Loucy (cell line): ENCODE data around the gene ATXN2L.
A peak's percentile ranks its signal among the peaks of the same experiment; 100 is the strongest.

ENCODE experiments used
- H2AFZ ChIP-seq: fragments of 200-600 bp; sonication (generic); 2 replicates; pipeline ENCODE4 v1.6.0; 2016; ENCODE audit warnings: antibody characterized with exemption, mild to moderate bottlenecking, low read length, moderate library complexity
- H3F3A ChIP-seq: fragments of 200-600 bp; 2 replicates; pipeline ENCODE4 v1.6.0; 2016; ENCODE audit warnings: antibody characterized with exemption, low read depth, mild to moderate bottlenecking
- H3K27me3 ChIP-seq: fragments of 200-600 bp; sonication (generic); 2 replicates; pipeline ENCODE4 v1.6.1; 2014; ENCODE audit warnings: low read length, mild to moderate bottlenecking; ENCODE audit not compliant: insufficient read depth, poor library complexity, severe bottlenecking
- H3K36me3 ChIP-seq: fragments of 200-600 bp; sonication (generic); 2 replicates; pipeline ENCODE4 v1.6.1; 2016; ENCODE audit warnings: low read length; ENCODE audit not compliant: insufficient read depth
- H3K4me1 ChIP-seq: fragments of 200-600 bp; sonication (generic); 2 replicates; pipeline ENCODE4 v1.5.1; 2014; ENCODE audit warnings: low read length, mild to moderate bottlenecking; ENCODE audit not compliant: insufficient read depth, poor library complexity, severe bottlenecking
- H3K4me2 ChIP-seq: fragments of 200-600 bp; sonication (generic); 2 replicates; pipeline ENCODE4 v1.6.0; 2014; ENCODE audit warnings: antibody characterized with exemption, low read length, low read depth, mild to moderate bottlenecking; ENCODE audit not compliant: poor library complexity, severe bottlenecking
- H3K4me3 ChIP-seq: fragments of 200-600 bp; sonication (generic); 2 replicates; pipeline ENCODE4 v1.5.1; 2014; ENCODE audit warnings: low read length, mild to moderate bottlenecking, mixed read lengths; ENCODE audit not compliant: poor library complexity, severe bottlenecking
- H3K79me2 ChIP-seq: fragments of 200-600 bp; sonication (generic); 2 replicates; pipeline ENCODE4 v1.6.1; 2014; ENCODE audit warnings: low read length; ENCODE audit not compliant: insufficient read depth
- H3K9ac ChIP-seq: fragments of 200-600 bp; sonication (generic); 2 replicates; pipeline ENCODE4 v1.6.0; 2014; ENCODE audit warnings: mild to moderate bottlenecking, low read depth, low read length, moderate library complexity; ENCODE audit not compliant: poor library complexity, severe bottlenecking
- H3K9me2 ChIP-seq: fragments of 200-600 bp; sonication (generic); replicated peaks from 2 replicates; pipeline ENCODE4 v1.6.1; 2016; ENCODE audit warnings: low read depth, low read length, mixed read lengths
- H3K9me3 ChIP-seq: fragments of 200-600 bp; sonication (generic); 2 replicates; pipeline ENCODE4 v1.6.1; 2014; ENCODE audit warnings: mild to moderate bottlenecking, antibody characterized with exemption, low read length, low read depth; ENCODE audit not compliant: insufficient read depth
- H4K20me1 ChIP-seq: fragments of 200-600 bp; sonication (generic); 2 replicates; pipeline ENCODE4 v1.6.0; 2014; ENCODE audit warnings: antibody characterized with exemption, low read length, mild to moderate bottlenecking; ENCODE audit not compliant: insufficient read depth, poor library complexity, severe bottlenecking
- EZH2phosphoT487 ChIP-seq: fragments of 200-600 bp; IDR thresholded peaks from 2 replicates; pipeline ENCODE4 v1.6.1; 2018; ENCODE audit warnings: antibody characterized with exemption, mild to moderate bottlenecking, moderate library complexity, borderline replicate concordance
- TF ChIP-seq, protein P1 (sequence below): fragments of 200-600 bp; sonication (generic); conservative IDR thresholded peaks from 2 replicates; pipeline ENCODE4 v1.5.1; 2014; ENCODE audit warnings: mild to moderate bottlenecking, antibody characterized with exemption, low read length

ATXN2L gene

DNA sequence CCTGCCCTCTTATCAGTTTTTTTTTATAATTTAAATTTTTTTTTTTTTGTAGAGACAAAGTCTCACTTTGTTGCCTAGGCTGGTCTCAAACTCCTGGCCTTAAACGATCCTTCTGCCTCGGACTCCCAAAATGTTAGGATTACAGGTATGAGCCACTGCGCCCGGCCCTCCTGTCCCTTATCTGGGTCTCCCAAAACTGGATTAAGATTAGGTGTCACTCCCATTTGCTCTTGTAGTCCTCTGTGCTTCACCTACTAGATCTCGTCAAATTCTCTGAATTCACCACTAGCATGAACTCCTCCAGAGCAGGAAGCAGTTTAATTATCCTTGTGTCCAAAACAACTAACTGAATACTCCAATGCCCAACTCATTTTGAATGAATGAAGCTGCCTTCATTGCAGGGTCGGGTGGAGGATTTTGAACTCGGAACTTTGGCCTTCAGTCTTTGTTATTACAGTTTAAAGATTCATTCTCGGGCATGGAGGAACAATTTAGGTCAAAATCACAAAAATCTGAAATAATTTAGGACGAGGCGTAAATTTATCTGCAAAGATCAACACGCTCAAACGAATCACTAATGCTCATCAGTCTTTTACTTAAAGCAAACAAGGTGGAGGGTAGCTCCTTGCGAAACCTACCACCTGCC lies 802 bp upstream of the ATXN2L start:
- H3K27me3 ChIP-seq: peaks cover 8% of the 10 kb centered on the region
- no peaks in the 10 kb centered on the region for H3K9me2 ChIP-seq
- no peak for TF ChIP-seq EZH2phosphoT487
- TF ChIP-seq, protein P1, sequence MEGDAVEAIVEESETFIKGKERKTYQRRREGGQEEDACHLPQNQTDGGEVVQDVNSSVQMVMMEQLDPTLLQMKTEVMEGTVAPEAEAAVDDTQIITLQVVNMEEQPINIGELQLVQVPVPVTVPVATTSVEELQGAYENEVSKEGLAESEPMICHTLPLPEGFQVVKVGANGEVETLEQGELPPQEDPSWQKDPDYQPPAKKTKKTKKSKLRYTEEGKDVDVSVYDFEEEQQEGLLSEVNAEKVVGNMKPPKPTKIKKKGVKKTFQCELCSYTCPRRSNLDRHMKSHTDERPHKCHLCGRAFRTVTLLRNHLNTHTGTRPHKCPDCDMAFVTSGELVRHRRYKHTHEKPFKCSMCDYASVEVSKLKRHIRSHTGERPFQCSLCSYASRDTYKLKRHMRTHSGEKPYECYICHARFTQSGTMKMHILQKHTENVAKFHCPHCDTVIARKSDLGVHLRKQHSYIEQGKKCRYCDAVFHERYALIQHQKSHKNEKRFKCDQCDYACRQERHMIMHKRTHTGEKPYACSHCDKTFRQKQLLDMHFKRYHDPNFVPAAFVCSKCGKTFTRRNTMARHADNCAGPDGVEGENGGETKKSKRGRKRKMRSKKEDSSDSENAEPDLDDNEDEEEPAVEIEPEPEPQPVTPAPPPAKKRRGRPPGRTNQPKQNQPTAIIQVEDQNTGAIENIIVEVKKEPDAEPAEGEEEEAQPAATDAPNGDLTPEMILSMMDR: no peak
- H2AFZ ChIP-seq: peak overlapping the region; percentile 87
- H4K20me1 ChIP-seq: peaks cover 37% of the 10 kb centered on the region
- H3K9me3 ChIP-seq: no peaks in the 10 kb centered on the region
- peaks cover 22% of the 10 kb centered on the region for H3K4me1 ChIP-seq
- peaks cover 49% of the 10 kb centered on the region for H3K79me2 ChIP-seq
- peak overlapping the region; percentile 100 for H3K9ac ChIP-seq
- H3K4me2 ChIP-seq: peak overlapping the region; percentile 84
- H3K4me3 ChIP-seq: peak overlapping the region; percentile 95
- H3K36me3 ChIP-seq: peaks cover 25% of the 10 kb centered on the region
- H3F3A ChIP-seq: no peaks in the 10 kb centered on the region

GRCh38 chr16:28823291-28823872 lies 583 bp downstream of the ATXN2L start:
- Histone ChIP-seq H2AFZ (0 out of 2 replicates have a peak overlapping the region, but pooled peaks have one; percentile 26), H3K4me2 (peak overlapping the region; percentile 49), H3K4me3 (peak overlapping the region; percentile 95), H3F3A (no peaks in the 10 kb centered on the region), H3K79me2 (peaks cover 63% of the 10 kb centered on the region), H3K9ac (peak overlapping the region; percentile 100), H3K27me3 (peaks cover 8% of the 10 kb centered on the region), H3K4me1 (peaks cover 22% of the 10 kb centered on the region), H3K9me2 (no peaks in the 10 kb centered on the region), H3K36me3 (peaks cover 39% of the 10 kb centered on the region), H4K20me1 (peaks cover 49% of the 10 kb centered on the region), H3K9me3 (no peaks in the 10 kb centered on the region)
- TF ChIP-seq, protein P1: no peak
- no peak for TF ChIP-seq EZH2phosphoT487

DNA sequence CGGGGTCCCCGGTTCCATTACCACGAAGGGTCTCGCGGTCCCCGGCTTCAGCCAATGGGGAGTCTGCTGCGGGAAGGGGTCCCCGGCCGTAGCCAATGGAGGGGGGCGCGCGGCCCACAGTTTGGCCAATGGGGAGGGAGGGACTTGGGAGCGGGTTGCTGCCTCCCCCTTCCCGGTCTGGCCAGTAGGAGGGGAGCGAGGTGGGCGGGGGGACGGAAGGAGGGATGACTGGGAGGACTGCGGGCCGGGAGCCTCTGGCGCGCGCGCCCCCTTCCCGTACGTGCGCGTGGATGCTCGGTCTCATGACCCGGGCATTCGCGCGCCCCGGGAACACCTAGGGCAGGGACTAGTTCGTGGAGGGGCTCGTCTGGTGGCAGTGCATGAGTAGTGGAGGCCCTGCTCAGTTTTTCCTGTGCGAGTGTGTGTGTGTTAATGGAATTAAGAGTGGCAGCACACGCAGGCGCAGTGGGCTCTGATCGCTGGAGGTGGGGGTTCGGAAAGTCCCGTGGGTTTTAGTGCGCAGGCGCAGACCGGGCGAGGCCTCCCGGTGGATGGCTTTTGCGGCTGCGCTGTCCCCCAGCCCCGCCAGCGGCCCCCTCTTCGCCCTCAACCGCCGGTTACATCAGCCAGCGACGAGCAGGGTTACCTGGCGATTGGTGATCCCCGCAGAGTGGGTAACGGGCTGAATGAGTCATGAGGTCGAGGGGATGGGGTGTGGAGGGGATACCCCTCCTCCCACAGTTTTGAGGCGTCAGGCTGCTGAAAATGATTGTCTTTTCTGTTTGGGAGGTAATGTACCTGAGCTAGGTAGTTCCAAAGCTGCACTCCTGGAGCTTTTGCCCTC lies 1.3 kb downstream of the ATXN2L start:
- Histone ChIP-seq H3K9me2 (no peaks in the 10 kb centered on the region), H3K9me3 (no peaks in the 10 kb centered on the region), H3F3A (no peaks in the 10 kb centered on the region), H3K27me3 (peaks cover 8% of the 10 kb centered on the region), H4K20me1 (peaks cover 55% of the 10 kb centered on the region), H3K4me3 (peak overlapping the region; percentile 95), H3K79me2 (peaks cover 70% of the 10 kb centered on the region), H3K36me3 (peaks cover 46% of the 10 kb centered on the region), H2AFZ (0 out of 2 replicates have a peak overlapping the region, but pooled peaks have one; percentile 43), H3K9ac (peak overlapping the region; percentile 100), H3K4me2 (peak overlapping the region; percentile 82), H3K4me1 (peaks cover 22% of the 10 kb centered on the region)
- no peak for TF ChIP-seq EZH2phosphoT487
- TF ChIP-seq, protein P1: no peak
